Stimulated activated CD4-positive, alpha-beta T cell treated with anti-CD3 and anti-CD28 coated beads, Interleukin-2, amount 100 ng/mL, for 4 hours (primary cell): ENCODE data around the gene MYL7.
"Not testable (repeated sequence)": the region's sequence is repeated elsewhere in the genome, so short reads cannot be mapped to it uniquely, and the experiment has no call there.

Source experiments
- DNase-seq: peaks from one replicate; pipeline ENCODE4 v3.0.0-alpha.2; 2020; ENCODE audit warnings: low read depth

The MYL7 gene

GRCh38 chr7:44131173-44132029, 9.7 kb downstream of the MYL7 start:
- DNase-seq, result no peak

DNA sequence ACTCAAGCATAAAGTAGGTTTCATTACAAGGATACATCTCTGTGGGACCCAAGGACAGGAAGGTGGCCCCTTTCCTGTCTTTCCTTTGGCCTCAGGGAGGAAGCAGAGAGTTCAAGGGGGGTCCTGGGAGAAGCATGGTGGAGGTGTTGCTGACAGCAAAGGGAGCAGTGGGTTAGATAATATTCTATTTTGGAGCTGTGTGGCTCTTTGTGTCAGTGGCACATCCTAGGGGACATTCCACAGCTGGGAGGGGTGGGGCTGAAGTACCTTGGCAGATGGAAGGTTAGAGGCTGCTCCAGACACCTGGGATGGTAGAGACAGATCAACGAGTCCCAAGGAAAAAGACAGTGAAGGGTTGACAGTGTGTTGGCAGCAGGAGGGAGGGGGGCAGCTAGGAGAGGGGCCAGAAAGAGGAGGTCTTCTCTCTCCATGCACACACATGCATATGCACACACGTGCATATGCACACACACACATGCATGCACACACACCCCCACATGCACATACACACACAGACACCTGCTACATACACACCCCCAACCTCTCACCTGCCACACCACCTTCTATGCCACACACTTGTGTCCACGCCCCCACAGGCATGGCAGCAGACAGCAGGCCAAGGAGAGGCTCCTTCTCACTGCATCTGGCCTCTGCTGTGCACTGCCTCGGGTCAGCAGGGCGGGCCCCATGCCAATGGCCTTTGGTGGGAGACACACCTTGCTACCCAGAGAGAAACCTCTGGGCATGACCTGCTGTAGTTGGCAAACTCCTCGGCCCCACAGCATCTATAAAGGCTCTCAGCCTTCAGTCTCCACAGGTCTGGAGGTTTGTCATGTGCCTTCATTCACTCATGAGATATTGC, 12.2 kb downstream of the MYL7 start:
- no peak for DNase-seq

GRCh38 chr7:44127161-44127560, 14.0 kb downstream of the MYL7 start:
- no peak for DNase-seq

DNA sequence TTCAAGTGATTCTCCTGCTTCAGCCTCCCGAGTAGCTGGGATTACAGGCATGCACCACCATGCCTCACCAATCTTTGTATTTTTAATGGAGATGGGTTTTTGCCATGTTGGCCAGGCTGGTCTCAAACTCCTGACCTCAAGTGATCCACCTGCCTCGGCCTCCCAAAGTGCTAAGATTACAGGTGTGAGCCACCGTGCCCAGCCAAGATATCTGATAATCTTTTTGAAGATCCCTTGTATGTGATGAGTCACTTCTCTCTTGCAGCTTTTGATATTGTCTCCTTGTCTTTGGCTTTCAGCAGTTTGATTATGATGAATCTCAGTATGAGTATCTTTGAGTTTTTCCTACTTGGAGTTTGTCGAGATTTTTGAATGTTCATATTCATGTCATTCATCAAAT, 14.6 kb downstream of the MYL7 start:
- DNase-seq, result not testable (repeated sequence)

- DNase-seq, result no peak
Measured at GRCh38 chr7:44124822-44125202, 16.3 kb downstream of the MYL7 start.

DNA sequence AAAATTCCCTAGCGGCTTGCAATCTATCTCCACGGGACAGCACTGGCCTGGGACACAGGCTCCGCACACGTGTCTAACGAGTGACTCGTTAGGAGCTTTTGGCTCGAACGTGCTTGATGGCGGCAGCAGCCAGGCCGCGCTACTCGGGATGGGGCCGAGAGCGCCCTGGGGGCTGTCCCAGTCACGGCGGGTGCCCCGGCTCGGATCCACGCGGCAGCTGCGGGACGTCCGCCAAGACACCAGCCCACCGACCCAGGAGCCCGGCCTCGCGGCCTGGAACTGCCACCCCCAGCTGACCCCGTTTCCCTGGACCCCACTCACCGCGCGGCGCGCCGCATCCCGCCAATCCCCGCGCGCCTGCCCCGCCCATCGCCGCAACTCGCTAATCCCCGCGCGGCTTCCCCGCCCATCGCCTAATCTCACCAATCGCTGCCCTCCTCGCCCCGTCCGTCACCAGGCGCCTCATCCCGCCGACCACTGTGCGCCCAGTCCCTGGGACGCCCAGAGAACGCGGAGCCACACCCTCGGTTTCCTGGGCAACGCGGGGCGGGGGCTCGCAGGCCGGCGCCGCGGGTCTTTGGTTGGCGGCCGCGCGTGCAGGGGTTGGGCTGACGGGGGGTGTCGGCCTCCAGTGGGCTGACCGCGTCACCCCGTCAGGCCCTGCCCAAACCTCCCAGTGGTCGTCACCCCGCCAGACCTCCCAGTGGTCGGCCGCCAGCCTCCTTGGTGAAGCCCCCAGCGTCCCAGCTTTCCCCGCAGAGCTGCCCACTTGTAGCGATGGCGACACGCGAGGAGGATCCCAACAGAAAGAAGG, 17.7 kb downstream of the MYL7 start, which contains the start of gene POLD2:
TSS of gene POLD2 (minus strand) at position 359 of the 814 bp plus-strand sequence. CDS start 1,495 bp downstream, outside the sequence.
- peak; percentile 98 for DNase-seq

- no peak for DNase-seq
Measured at GRCh38 chr7:44122529-44122928, 18.6 kb downstream of the MYL7 start.

DNA sequence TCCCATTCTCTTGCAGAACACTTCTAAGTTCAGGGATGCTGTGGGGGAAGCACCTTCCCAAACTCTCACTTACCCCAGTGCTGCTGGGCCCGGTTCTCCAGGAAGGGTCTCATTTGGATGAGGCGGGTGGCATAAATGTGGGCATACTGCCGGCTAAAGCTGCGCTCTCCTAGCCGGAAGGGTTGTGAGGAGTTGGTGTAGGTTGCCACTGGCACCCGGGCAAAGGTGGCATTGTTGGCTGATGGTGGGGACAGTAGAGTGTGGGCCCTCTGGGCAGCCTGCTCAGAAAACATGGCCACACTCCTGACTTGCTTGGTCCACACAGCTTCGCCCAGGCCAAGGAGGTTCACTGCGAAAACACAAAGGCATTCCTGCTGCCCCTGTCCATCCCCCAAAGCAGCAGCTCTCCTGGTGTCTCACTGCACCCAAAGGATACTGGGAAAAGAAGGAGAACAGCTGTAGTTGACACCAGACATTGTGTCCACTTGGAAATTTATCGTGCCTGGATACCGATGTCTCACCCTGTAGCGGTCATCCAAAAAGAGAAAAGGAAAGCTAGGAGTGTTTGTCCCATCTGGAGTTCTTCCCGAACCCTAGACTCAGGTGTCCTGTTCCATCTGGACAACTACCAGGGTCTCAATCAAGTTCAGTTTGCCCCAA, 19.2 kb downstream of the MYL7 start:
- no peak for DNase-seq

- DNase-seq, result no peak
Measured at GRCh38 chr7:44120395-44120794, 20.7 kb downstream of the MYL7 start.

- DNase-seq, result no peak
Measured at GRCh38 chr7:44119829-44120380, 21.2 kb downstream of the MYL7 start.

DNA sequence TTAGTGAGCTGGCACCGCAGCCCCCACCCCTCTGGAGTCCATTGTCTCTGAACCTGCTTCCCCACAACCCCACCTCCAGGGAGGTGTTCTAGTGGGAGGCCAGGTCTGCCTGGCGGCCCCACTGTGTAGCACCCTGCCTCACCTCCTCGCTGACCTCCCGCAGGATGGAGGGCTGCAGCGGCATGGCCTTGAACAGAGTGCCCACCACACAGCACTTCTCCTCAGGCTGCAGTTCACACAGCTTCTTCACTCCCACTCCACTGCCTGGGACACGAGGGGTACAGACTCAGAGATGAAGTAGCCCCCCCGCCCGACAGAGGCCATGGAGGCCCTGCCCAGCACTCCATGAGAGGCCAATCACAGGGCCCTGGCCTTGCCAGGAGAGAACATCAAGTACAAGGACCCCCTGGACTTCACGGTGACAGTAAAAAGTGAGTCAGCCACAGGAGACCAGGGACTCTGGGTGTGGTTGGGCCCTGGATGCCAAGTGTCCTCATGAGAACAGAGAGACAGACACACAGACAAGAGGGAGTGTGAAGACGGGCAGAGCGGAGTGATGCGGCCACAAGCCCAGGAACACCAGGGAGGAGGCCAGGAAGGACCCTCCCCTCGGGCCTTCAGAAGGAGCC, 23.2 kb downstream of the MYL7 start:
- no peak for DNase-seq

DNA sequence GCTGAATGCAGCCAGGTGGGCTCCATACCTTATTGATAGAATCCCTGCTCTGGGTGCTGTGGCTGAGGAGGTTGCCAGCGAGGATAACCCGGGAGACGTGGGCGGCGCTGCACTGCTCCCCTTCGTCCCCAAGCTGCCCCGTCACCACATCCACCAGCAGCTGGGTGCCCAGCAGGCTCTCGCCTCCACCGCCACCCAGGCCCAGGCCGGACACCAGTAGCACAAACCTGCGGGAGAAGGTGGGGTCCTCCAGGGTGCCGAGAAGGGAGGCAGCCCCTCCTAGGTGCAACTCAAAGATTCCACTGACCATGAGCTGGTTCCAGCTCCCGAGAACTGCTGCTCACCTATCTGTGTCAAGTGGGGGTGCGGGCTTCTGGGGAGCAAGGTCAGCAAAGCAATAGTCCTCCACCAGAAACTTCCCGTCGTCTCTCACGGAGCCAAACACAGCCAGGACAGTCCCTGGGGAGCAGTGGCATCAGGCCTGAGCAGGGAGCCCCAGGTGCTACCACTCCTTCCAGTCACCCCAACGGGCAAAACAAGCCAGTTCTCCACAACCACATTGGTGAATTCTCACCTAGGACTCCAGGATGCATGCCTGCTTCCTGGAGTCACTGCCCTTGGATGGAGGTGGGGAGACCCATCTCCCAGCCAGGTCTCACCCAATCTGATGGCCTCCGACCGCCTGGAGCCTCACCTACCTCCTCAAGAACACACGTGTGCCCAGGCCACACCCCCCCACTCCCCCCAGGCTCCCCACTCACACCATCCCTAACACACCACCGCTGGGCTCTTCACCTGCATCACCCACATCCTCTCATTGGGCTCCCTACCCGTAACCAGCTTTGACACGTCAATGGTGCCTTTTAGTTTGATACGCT, 24.1 kb downstream of the MYL7 start:
- no peak for DNase-seq

DNA sequence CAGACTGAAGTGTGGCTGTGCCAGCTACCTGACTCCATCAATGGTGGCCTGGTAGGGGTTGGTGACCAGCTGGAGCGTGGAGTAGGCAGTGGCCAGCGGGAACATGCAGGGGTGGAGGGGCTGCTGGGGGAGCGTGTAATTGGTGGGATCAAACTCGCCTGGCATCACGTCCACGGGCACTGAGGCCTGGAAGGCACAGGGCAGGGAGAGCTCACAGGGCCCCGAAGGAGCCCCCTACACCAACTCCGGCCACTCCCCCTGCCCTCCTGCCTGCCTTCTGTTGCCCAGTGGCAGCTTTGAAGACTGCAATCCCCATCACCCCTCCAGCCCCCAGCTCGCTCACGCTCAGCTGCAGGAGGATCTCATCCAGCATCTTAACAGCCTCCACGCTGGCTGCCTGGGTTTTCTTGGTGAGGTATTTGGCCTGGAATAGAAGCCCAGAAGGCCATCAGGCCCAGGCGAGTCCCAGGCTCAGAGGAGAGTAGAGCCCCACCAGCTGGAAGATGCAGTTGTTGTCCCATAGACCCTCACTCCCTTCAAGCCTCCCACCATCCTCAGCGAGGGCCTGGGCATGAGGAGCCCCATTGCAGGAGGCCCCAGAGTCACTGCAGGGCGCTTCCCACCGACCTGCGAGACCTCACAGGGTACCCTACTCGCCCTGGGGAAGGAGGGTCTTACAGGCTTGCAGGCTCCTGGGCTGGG, 24.9 kb downstream of the MYL7 start:
- no peak for DNase-seq

- DNase-seq, result no peak
Measured at GRCh38 chr7:44114586-44115310, 26.4 kb downstream of the MYL7 start.

DNA sequence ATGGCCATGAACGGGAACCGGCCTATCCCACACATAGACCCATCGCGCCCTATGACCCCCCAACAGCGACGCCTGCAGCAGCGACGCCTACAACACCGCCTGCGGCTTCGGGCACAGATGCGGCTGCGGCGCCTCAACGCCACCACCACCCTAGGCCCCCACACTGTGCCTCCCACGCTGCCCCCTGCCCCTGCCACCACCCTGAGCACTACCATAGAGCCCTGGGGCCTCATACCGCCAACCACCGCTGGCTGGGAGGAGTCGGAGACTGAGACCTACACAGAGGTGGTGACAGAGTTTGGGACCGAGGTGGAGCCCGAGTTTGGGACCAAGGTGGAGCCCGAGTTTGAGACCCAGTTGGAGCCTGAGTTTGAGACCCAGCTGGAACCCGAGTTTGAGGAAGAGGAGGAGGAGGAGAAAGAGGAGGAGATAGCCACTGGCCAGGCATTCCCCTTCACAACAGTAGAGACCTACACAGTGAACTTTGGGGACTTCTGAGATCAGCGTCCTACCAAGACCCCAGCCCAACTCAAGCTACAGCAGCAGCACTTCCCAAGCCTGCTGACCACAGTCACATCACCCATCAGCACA, 27.3 kb downstream of the MYL7 start:
- no peak for DNase-seq

- DNase-seq, result no peak
Measured at GRCh38 chr7:44112997-44113763, 28.0 kb downstream of the MYL7 start.
